Measurements from ENCODE around the gene ZNF195.
A peak's percentile ranks its signal among the peaks of the same experiment; 100 is the strongest.
"Not testable (repeated sequence)": the region's sequence is repeated elsewhere in the genome, so short reads cannot be mapped to it uniquely, and the experiment has no call there.

- TF ChIP-seq EP300 (IDR thresholded peaks at IDR 0.05), result not testable (repeated sequence)
- TF ChIP-seq, protein P1, sequence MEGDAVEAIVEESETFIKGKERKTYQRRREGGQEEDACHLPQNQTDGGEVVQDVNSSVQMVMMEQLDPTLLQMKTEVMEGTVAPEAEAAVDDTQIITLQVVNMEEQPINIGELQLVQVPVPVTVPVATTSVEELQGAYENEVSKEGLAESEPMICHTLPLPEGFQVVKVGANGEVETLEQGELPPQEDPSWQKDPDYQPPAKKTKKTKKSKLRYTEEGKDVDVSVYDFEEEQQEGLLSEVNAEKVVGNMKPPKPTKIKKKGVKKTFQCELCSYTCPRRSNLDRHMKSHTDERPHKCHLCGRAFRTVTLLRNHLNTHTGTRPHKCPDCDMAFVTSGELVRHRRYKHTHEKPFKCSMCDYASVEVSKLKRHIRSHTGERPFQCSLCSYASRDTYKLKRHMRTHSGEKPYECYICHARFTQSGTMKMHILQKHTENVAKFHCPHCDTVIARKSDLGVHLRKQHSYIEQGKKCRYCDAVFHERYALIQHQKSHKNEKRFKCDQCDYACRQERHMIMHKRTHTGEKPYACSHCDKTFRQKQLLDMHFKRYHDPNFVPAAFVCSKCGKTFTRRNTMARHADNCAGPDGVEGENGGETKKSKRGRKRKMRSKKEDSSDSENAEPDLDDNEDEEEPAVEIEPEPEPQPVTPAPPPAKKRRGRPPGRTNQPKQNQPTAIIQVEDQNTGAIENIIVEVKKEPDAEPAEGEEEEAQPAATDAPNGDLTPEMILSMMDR (IDR thresholded peaks at IDR 0.05), result not testable (repeated sequence)
- TF ChIP-seq POLR2A (IDR thresholded peaks at IDR 0.05), result peak; percentile 42
Measured at GRCh38 chr11:3423138-3423731, 44.3 kb upstream of the ZNF195 start.
